ENCODE results near the gene ARID1B.

ARID1B gene

DNA sequence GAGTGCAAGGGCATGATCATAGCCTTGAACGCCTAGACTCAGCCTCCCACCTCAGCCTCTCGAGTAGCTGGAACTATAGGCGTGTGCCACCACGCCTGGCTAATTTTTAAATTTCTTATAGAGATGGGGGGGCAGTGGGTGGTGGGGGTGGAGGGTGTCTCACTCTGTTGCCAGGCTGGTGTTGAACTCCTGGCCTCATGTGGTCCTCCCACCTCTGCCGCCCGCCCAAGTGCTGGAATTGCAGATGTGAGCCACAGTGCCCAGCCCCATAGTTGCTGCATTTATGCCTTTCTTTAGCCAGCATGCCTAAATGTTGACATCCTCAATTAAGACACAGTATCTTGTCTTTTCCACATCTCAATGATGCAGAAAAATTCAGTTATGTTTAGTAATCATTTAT is 171.1 kb downstream of the ARID1B start:
- no peak for TF ChIP-seq GATA3 (IDR thresholded peaks at IDR 0.05; ENCODE audit: low read depth, low read length)
- TF ChIP-seq GATA2 (IDR thresholded peaks at IDR 0.05; ENCODE audit: low read depth, low read length), result no peak

DNA sequence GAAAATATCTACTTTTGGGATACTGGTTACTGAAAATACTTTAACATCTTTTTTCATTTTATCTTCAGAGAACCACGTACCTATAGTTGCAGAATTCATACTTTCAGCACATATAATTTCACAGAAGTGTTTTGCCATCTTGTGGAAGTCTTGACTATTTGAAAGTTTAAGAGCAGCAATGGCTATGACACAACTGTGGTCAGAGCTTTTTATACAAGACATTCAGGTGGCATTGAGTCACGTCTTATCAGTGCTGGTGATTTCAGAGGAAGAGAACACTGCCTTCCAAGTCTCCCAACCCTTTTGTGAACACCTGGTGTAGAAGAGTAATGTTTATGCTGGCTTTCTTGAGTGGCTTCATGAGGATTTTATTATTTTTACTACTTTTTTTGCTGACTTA is 171.6 kb downstream of the ARID1B start:
- no peak for TF ChIP-seq GATA3 (IDR thresholded peaks at IDR 0.05; ENCODE audit: low read depth, low read length)
- TF ChIP-seq GATA2 (IDR thresholded peaks at IDR 0.05; ENCODE audit: low read depth, low read length), result no peak

- TF ChIP-seq GATA3 (IDR thresholded peaks at IDR 0.05; ENCODE audit: low read depth, low read length) (no peak), GATA2 (IDR thresholded peaks at IDR 0.05; ENCODE audit: low read depth, low read length) (no peak)
Measured at GRCh38 chr6:156949376-156949775, 172.2 kb downstream of the ARID1B start.

DNA sequence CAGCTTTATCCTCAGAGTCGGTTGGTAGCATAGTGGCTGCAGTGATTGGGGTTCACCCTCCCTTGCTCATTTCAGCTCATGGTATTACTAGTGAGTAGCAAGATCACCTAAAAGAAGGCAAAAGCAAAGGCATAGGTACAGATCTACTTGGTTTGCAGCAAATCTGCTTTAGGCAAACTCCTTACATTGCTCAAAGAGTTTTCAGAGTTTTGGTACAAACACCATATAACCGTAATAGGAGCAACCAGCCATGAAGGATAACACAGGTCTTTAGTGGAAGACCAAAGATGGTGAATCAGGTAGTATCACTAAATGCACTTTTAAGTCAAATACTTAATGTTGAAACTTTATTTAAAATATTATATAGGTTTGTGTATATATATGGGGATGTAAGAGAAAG is 172.9 kb downstream of the ARID1B start:
- TF ChIP-seq GATA3 (IDR thresholded peaks at IDR 0.05; ENCODE audit: low read depth, low read length) (no peak), GATA2 (IDR thresholded peaks at IDR 0.05; ENCODE audit: low read depth, low read length) (no peak)

DNA sequence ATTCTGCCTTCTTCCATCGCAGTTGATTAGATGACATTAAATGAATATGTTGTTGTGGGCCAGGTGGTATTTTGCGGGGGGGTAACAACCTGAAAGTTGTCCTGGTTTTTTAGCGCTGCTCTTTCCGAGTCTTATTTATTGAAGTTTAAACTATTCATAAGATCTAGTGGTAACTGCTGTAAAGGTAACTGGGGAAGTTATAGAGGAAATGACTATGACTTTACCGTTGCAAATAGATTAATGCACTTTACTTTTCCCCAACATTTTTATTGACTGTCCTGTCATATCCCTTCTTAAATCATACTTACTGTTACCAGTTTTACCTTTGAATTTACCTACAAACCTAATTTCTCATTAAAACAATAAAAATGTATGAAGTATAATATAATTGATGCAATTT is 173.4 kb downstream of the ARID1B start:
- TF ChIP-seq GATA3 (IDR thresholded peaks at IDR 0.05; ENCODE audit: low read depth, low read length) (no peak), GATA2 (IDR thresholded peaks at IDR 0.05; ENCODE audit: low read depth, low read length) (no peak)

DNA sequence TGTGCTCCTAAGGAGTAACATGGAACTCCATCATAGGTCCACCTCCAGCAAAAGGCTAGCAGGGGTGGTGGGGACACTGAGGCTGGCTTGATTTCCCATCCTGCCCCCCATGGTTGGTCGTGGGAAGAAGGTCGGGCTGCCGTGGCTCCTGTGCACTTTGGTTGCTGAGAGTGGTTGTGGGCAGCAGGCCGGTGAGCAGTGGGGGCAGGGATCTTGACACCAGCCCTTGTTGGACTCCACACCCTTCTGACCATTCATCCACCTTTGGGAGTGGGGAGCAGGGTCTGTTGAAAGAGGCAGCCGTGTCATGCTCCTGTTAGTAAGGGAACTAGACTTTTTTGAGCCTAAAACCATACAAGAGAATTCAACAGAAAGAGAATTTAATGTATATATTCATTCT is 175.2 kb downstream of the ARID1B start:
- no peak for TF ChIP-seq GATA3 (IDR thresholded peaks at IDR 0.05; ENCODE audit: low read depth, low read length)
- no peak for TF ChIP-seq GATA2 (IDR thresholded peaks at IDR 0.05; ENCODE audit: low read depth, low read length)

GRCh38 chr6:156953127-156953478 is 175.9 kb downstream of the ARID1B start:
- TF ChIP-seq GATA2 (IDR thresholded peaks at IDR 0.05; ENCODE audit: low read depth, low read length), result no peak
- no peak for TF ChIP-seq GATA3 (IDR thresholded peaks at IDR 0.05; ENCODE audit: low read depth, low read length)

DNA sequence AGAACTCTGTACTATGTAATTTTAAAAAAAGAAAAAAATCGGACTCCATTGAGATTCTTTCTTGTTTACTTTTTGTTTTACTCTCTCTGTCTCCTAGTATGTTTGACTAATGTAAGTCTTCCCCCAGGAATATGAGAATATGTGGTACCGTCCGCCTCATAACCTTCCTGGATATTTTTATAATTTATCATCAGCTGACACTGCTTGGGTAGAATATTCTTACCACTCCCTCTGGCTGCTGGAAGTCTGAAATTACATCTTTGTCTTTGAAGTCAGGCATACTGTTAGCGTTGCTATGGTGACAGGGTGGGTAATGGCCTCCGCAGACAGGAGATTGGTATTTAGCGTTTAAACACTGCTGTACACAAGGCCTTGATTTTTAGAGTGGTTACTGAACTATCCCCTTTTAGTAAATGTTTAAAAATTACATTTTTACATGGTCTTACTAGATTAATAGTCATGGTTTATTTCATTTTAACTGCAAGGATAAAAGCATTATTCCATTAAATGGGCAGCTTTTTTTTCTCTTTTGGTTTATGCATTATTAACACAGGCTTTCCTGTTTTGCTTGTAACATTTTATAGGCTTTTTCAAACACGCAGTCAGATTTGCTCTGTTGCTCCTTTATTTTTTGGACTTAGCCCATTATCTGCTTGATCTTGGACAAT is 176.4 kb downstream of the ARID1B start:
- TF ChIP-seq GATA3 (IDR thresholded peaks at IDR 0.05; ENCODE audit: low read depth, low read length), result no peak
- TF ChIP-seq GATA2 (IDR thresholded peaks at IDR 0.05; ENCODE audit: low read depth, low read length), result no peak

DNA sequence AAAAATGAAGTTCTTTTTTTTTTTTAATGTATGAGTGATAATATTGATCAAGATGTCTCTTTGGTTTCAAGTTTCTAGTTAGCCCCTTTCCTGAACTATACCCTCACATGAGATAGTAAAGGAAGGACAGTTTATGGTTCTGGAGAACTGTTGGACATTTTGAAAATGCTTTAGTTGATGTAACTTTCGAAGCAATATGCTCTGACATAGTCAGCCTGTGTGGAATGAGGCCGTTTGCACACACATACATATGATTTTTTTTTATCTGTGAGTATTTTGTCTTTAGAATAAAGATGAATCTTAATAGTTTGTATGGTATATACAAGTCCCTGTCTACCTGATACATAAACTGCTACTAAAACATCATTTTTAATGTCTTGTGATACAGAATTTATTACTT is 177.0 kb downstream of the ARID1B start:
- TF ChIP-seq GATA2 (IDR thresholded peaks at IDR 0.05; ENCODE audit: low read depth, low read length), result no peak
- TF ChIP-seq GATA3 (IDR thresholded peaks at IDR 0.05; ENCODE audit: low read depth, low read length), result no peak

GRCh38 chr6:156954816-156955215 is 177.6 kb downstream of the ARID1B start:
- TF ChIP-seq GATA3 (IDR thresholded peaks at IDR 0.05; ENCODE audit: low read depth, low read length) (no peak), GATA2 (IDR thresholded peaks at IDR 0.05; ENCODE audit: low read depth, low read length) (no peak)

GRCh38 chr6:156955494-156956183 is 178.5 kb downstream of the ARID1B start:
- TF ChIP-seq GATA2 (IDR thresholded peaks at IDR 0.05; ENCODE audit: low read depth, low read length) (no peak), GATA3 (IDR thresholded peaks at IDR 0.05; ENCODE audit: low read depth, low read length) (no peak)

- TF ChIP-seq GATA3 (IDR thresholded peaks at IDR 0.05; ENCODE audit: low read depth, low read length) (no peak), GATA2 (IDR thresholded peaks at IDR 0.05; ENCODE audit: low read depth, low read length) (no peak)
Measured at GRCh38 chr6:156956286-156956685, 179.1 kb downstream of the ARID1B start.

DNA sequence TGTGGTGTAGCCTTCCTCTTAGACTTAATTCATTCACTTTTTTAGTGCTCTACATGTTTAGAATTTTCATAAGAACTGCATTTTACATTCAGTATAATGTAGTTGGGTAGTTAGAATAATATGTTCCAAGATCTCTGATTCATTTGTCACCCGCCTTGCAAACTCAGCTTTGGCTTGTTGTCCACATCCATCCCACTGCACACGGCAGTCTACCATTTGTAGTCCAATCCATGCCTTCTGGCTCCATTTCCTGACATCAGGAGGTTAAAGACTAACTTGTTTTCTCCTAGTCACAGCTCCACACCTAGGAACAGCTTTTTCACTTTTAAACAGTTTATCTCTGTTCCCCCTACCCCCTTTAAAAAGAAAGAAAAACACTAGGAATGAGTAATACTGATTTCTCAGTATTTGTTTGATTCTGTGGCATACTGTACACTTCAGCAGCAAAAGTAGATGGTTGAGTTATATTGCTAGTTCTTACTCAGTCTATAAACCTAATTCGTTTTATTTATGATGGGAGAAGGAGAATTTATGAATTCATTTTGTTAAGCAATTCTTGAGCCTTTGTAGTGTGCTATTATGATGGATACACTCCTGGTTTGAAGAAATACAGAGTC is 180.9 kb downstream of the ARID1B start:
- TF ChIP-seq GATA3 (IDR thresholded peaks at IDR 0.05; ENCODE audit: low read depth, low read length) (no peak), GATA2 (IDR thresholded peaks at IDR 0.05; ENCODE audit: low read depth, low read length) (no peak)

DNA sequence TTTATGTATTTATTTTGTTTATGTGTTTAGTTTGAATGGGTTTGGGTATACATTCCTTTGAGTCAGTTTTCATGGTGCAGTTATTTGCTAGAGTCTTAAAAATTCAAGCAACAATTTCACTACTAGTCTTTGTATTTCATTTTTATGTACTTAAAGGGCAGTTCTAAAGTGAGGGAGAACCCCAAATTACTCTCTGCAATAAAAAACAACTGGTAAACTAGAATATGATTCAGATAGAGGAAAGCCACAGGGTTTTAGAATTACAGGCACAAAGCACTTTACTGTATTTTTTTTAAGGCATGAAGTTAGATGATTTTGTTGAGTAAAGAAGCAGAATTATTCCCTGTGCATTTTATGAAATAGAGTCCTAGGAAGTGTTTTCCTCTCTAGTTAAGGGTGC is 183.3 kb downstream of the ARID1B start:
- no peak for TF ChIP-seq GATA3 (IDR thresholded peaks at IDR 0.05; ENCODE audit: low read depth, low read length)
- TF ChIP-seq GATA2 (IDR thresholded peaks at IDR 0.05; ENCODE audit: low read depth, low read length), result no peak

- TF ChIP-seq GATA3 (IDR thresholded peaks at IDR 0.05; ENCODE audit: low read depth, low read length) (no peak), GATA2 (IDR thresholded peaks at IDR 0.05; ENCODE audit: low read depth, low read length) (no peak)
Measured at GRCh38 chr6:156961282-156961892, 184.2 kb downstream of the ARID1B start.
